Uterus (tissue), 2 donors: ENCODE data around the gene TASL.
"Not testable (repeated sequence)": the region's sequence is repeated elsewhere in the genome, so short reads cannot be mapped to it uniquely, and the experiment has no call there.

Experiments
- CTCF ChIP-seq, 4 experiments: fragments of 200-600 bp in 2 of 4; fragments of 450-650 bp in 2 of 4; sonication (generic) in 2 of 4; IDR thresholded peaks; one replicate each; pipeline ENCODE4 v1.5.1; 2016 to 2019; ENCODE audit warnings: antibody characterized with exemption in 4 of 4, mild to moderate bottlenecking in 2 of 4, moderate library complexity in 1 of 4
- POLR2A ChIP-seq, 2 donors: fragments of 450-650 bp; IDR thresholded peaks; one replicate each; pipeline ENCODE4 v1.6.1; 2016; ENCODE audit warnings: antibody characterized with exemption in 2 of 2, mild to moderate bottlenecking in 1 of 2, moderate library complexity in 1 of 2

- TF ChIP-seq POLR2A, CTCF (IDR thresholded peaks at IDR 0.05): not testable (repeated sequence)
These were observed 23.0 kb upstream of the TASL start for GRCh38 chrX:30600269-30601176.
